Measurements from ENCODE around the gene B9D1. TPM values are rescaled to one million over a fixed set of nuclear protein-coding genes. Genes with fewer than 3 reads are reported as not detected.

B9D1 gene
- total RNA-seq, 1 experiment from 2014 or later = 20.0 TPM

- no peaks in the 10 kb centered on the region for H3K36me3 ChIP-seq (ENCODE audit: control insufficient read depth in 1 of 2, insufficient read depth in 2 of 2, low read length in 2 of 2)
- no peak for TF ChIP-seq FOSL1 (IDR thresholded peaks at IDR 0.05; ENCODE audit: low read depth)
- H3K79me2 ChIP-seq (ENCODE audit: insufficient read depth, low read length) = no peaks in the 10 kb centered on the region
- no peak overlapping the region for H3K9ac ChIP-seq (ENCODE audit: low read length)
- no peak overlapping the region for H2AFZ ChIP-seq (ENCODE audit: low read depth, low read length, poor library complexity, severe bottlenecking)
- no peak for DNase-seq (ENCODE audit: low read depth, low spot score)
- ChIA-PET RAD21 (ENCODE audit: low non-redundant PET in 1 of 2, low total read pairs in 2 of 2, uncharacterized antibody in 2 of 2, unreplicated experiment in 2 of 2) (no interaction called here), CTCF (interaction anchor here (1.5 kb wide), 1 partner anchor 361 kb away, joined by 3 read pairs; no protein-coding TSS in a partner anchor), POLR2A (no interaction called here)
- H4K20me1 ChIP-seq (ENCODE audit: insufficient read depth) = no peaks in the 10 kb centered on the region
- H3K27me3 ChIP-seq (ENCODE audit: insufficient read depth, low read length) = no peaks in the 10 kb centered on the region
- no peaks in the 10 kb centered on the region for H3K9me2 ChIP-seq (ENCODE audit: insufficient read depth)
- H3K4me1 ChIP-seq (ENCODE audit: control insufficient read depth in 1 of 2, insufficient read depth in 2 of 2, low read length in 2 of 2) = peaks cover 14 to 16% of the 10 kb centered on the region in 2 experiments
- ATAC-seq = no peak
- H3K4me3 ChIP-seq (replicated peaks in 1 of 2; ENCODE audit: low read depth in 1 of 2, low read length in 2 of 2) = no peak overlapping the region
- no peak overlapping the region for H3K4me2 ChIP-seq (ENCODE audit: low read length)
- H3K9me3 ChIP-seq (ENCODE audit: control insufficient read depth in 1 of 2, insufficient read depth in 1 of 2, low read depth in 1 of 2, low read length in 2 of 2) = no peaks in the 10 kb centered on the region
- H3K27ac ChIP-seq (ENCODE audit: low read depth, low read length) = no peak overlapping the region
- no TSS peak for BruUV-seq (replicated peaks)
- intact Hi-C loops (cut with micrococcal nuclease) = no loop called here
These were observed 38.9 kb upstream of the B9D1 start for GRCh38 chr17:19401321-19402010.

GRCh38 chr17:19399750-19400450, 37.4 kb upstream of the B9D1 start:
- Histone ChIP-seq H3K9ac (ENCODE audit: low read length) (no peak overlapping the region), H3K4me2 (ENCODE audit: low read length) (no peak overlapping the region), H3K4me1 (ENCODE audit: control insufficient read depth in 1 of 2, insufficient read depth in 2 of 2, low read length in 2 of 2) (peaks cover 14 to 16% of the 10 kb centered on the region in 2 experiments), H3K36me3 (ENCODE audit: control insufficient read depth in 1 of 2, insufficient read depth in 2 of 2, low read length in 2 of 2) (no peaks in the 10 kb centered on the region), H3K27me3 (ENCODE audit: insufficient read depth, low read length) (no peaks in the 10 kb centered on the region), H3K9me3 (ENCODE audit: control insufficient read depth in 1 of 2, insufficient read depth in 1 of 2, low read depth in 1 of 2, low read length in 2 of 2) (no peaks in the 10 kb centered on the region), H2AFZ (ENCODE audit: low read depth, low read length, poor library complexity, severe bottlenecking) (no peak overlapping the region), H3K27ac (ENCODE audit: low read depth, low read length) (no peak overlapping the region), H4K20me1 (ENCODE audit: insufficient read depth) (no peaks in the 10 kb centered on the region), H3K79me2 (ENCODE audit: insufficient read depth, low read length) (no peaks in the 10 kb centered on the region), H3K9me2 (ENCODE audit: insufficient read depth) (no peaks in the 10 kb centered on the region), H3K4me3 (replicated peaks in 1 of 2; ENCODE audit: low read depth in 1 of 2, low read length in 2 of 2) (no peak overlapping the region)
- BruUV-seq (replicated peaks) = no TSS peak
- ChIA-PET RAD21 (ENCODE audit: low non-redundant PET in 1 of 2, low total read pairs in 2 of 2, uncharacterized antibody in 2 of 2, unreplicated experiment in 2 of 2) (no interaction called here), CTCF (no interaction called here), POLR2A (interaction anchor here (0.6 kb wide), 2 partner anchors 22 to 138 kb away, joined by 3 to 5 read pairs; partner anchors contain the start of gene MAPK7)
- intact Hi-C loops (cut with micrococcal nuclease) = no loop called here
- no peak for ATAC-seq
- TF ChIP-seq EZH2phosphoT487 (IDR thresholded peaks at IDR 0.05; ENCODE audit: borderline replicate concordance) (no peak), CBX3 (IDR thresholded peaks at IDR 0.05; ENCODE audit: low read depth) (no peak), ZNF274 (IDR thresholded peaks at IDR 0.05; ENCODE audit: low read depth, low read length) (no peak), JUND (IDR thresholded peaks at IDR 0.05) (no peak), POLR2AphosphoS5 (IDR thresholded peaks at IDR 0.05; ENCODE audit: low read depth, low read length) (no peak), YY1 (IDR thresholded peaks at IDR 0.05; ENCODE audit: extremely low read depth, insufficient replicate concordance, low read depth, low read length) (no peak), SP1 (IDR thresholded peaks at IDR 0.05; ENCODE audit: low read depth) (no peak), POLR2A (IDR thresholded peaks at IDR 0.05; ENCODE audit: borderline replicate concordance, extremely low read depth, insufficient read depth, insufficient read length) (no peak), ZFX (IDR thresholded peaks at IDR 0.05) (no peak)
- no peak for DNase-seq (ENCODE audit: low read depth, low spot score)

All from HCT116 (cell line).